Measurements from ENCODE around the gene MPV17L2. TPM values are rescaled to one million over a fixed set of nuclear protein-coding genes. Genes with fewer than 3 reads are reported as not detected.
A peak's percentile ranks its signal among the peaks of the same experiment; 100 is the strongest.

Gene MPV17L2
- total and polyA plus RNA-seq, 2 of the 4 experiments (the other 2 are of a cell fraction) = 7.2 to 19.5 TPM

DNA sequence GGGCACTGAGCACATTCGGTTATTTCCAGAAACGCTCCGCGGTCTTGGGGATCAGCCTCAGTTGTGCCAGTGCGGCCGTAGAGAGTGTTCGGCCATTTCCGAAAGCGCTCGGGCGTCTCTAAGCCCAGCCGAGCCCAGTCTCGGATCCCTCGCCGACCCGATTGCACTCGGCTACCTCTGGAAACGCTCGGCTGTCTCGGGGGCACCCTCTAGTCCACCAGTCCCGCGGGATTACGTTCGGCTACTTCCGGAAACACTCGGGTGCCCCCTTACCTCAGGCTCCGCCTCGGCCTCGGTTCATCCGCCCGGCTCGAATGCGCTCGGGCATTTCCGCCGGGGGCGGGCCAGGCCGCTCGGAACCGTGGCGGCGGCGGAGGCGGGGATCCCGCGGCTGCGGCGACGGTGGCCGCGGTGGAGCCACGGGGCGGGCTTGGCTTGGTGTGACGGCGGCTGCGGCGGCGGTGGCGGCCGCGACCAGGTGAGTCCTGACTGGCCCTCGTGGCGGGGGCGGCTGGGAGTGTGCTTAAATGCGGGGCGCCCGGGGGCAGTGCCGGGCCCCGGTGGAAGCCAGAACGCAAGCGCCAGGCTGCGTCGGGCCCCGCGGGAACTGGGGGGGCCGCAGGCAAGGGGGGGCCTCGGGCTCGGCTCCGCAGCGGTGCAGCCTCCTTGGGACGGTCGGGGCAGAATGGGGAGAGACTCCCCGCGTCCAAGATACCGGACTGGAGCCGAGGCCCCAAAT is 40.0 kb upstream of the MPV17L2 start, which contains the start of gene PIK3R2:
PIK3R2 (plus strand) TSS at position 347 of the 739 bp plus-strand sequence. CDS start 2,717 bp downstream, outside the sequence.
- H3K27ac ChIP-seq (ENCODE audit: insufficient read depth, low read length) = peak within 1 kb of the TSS; percentile 88
- peak; percentile 98 for DNase-seq

More for the DNA sequence above, 40.0 kb upstream of the MPV17L2 start, which contains the start of gene PIK3R2:
- ChIA-PET POLR2A (ENCODE audit: unreplicated experiment) (interaction anchor here (0.6 kb wide), 1 partner anchor 76 kb away, joined by 12 read pairs; no protein-coding TSS in a partner anchor), CTCF (interaction anchor here (0.9 kb wide), 1 partner anchor 67 kb away, joined by 3 read pairs; no protein-coding TSS in a partner anchor)
- peak; percentile 90 for ATAC-seq (ENCODE audit: low read depth)
- Histone ChIP-seq H4K5ac (ENCODE audit: low read depth, low read length) (peak within 1 kb of the TSS; percentile 46), H4K20me1 (ENCODE audit: insufficient read depth, low read length) (peaks cover 29% of the 10 kb centered on the region), H2AFZ (replicated peaks; ENCODE audit: low read length, poor library complexity) (peak within 1 kb of the TSS; percentile 98), H3K79me1 (ENCODE audit: low read depth in 1 of 2, low read length in 2 of 2) (peaks cover 15 to 45% of the 10 kb centered on the region in 2 experiments; a peak in 3 of 4 replicates), H3K36me3 (ENCODE audit: control insufficient read depth, insufficient read depth, low read length) (peaks cover 8% of the 10 kb centered on the region; the same call in 1 of the 2 replicates), H3K4me3 (ENCODE audit: insufficient read depth, low read depth, low read length) (peak within 1 kb of the TSS; percentile 98), H4K91ac (ENCODE audit: insufficient read depth, low read depth, low read length) (peak within 1 kb of the TSS; percentile 83), H3K9ac (ENCODE audit: low read depth, low read length) (peak within 1 kb of the TSS; percentile 97), H2BK5ac (ENCODE audit: low read depth, low read length, poor library complexity, severe bottlenecking) (peak within 1 kb of the TSS; percentile 77), H3K4me2 (ENCODE audit: low read depth, low read length) (peak within 1 kb of the TSS; percentile 99), H3K23ac (ENCODE audit: low read depth, low read length) (peak within 1 kb of the TSS; percentile 91), H4K8ac (ENCODE audit: low read depth in 2 of 2, low read length in 2 of 2) (peak within 1 kb of the TSS; percentile 55 to 96; a peak in 3 of 4 replicates), H2BK20ac (ENCODE audit: low read depth, low read length) (peak within 1 kb of the TSS; percentile 45; the same call in 1 of the 2 replicates), H3K4me1 (ENCODE audit: control insufficient read depth, insufficient read depth, low read length) (peaks cover 19% of the 10 kb centered on the region), H3K14ac (replicated peaks; ENCODE audit: low read depth, low read length) (peak within 1 kb of the TSS; percentile 97), H2BK15ac (ENCODE audit: low read depth, low read length) (peak within 1 kb of the TSS; percentile 77; the same call in 1 of the 3 replicates), H3K18ac (ENCODE audit: low read depth, low read length) (peak within 1 kb of the TSS; percentile 68), H3K56ac (ENCODE audit: extremely low read depth, insufficient read depth, low read length) (peak within 1 kb of the TSS; percentile 90), H2AK9ac (replicated peaks; ENCODE audit: low read depth, low read length, poor library complexity) (peak within 1 kb of the TSS; percentile 94), H3K4ac (ENCODE audit: low read depth, low read length) (peak within 1 kb of the TSS; percentile 96), H2AK5ac (ENCODE audit: low read depth, low read length) (peak within 1 kb of the TSS; percentile 27), H3K27me3 (ENCODE audit: control insufficient read depth, insufficient read depth, low read length) (no peaks in the 10 kb centered on the region), H2BK120ac (ENCODE audit: low read depth, low read length) (peak within 1 kb of the TSS; percentile 69), H3K9me3 (ENCODE audit: control insufficient read depth, insufficient read depth, low read length) (no peaks in the 10 kb centered on the region), H3K9me1 (ENCODE audit: insufficient read depth, low read length) (peaks cover 17% of the 10 kb centered on the region)
- BruUV-seq (replicated peaks) = no TSS peak
- WGBS, 2 experiments (ENCODE audit: extremely low coverage in 2 of 2, insufficient read length in 1 of 2) = 1% methylated on average over 28 of the region's 86 CpGs; no CpG with 5 or more reads in 1 of the 2 experiments
- TF ChIP-seq BHLHE40 (IDR thresholded peaks at IDR 0.05; ENCODE audit: low read depth, low read length) (no peak), RCOR1 (IDR thresholded peaks at IDR 0.05; ENCODE audit: insufficient replicate concordance, low read length) (no peak), POLR2A (IDR thresholded peaks at IDR 0.05; ENCODE audit: low read depth, low read length) (peak; percentile 32; the same call in 1 of the 2 replicates), MXI1 (IDR thresholded peaks at IDR 0.05; ENCODE audit: borderline replicate concordance, low read depth, low read length) (no peak), SMC3 (IDR thresholded peaks at IDR 0.05; ENCODE audit: low read depth, low read length) (no peak), MAFK (IDR thresholded peaks at IDR 0.05; ENCODE audit: low read depth, low read length) (no peak)
- TF ChIP-seq, protein P1, sequence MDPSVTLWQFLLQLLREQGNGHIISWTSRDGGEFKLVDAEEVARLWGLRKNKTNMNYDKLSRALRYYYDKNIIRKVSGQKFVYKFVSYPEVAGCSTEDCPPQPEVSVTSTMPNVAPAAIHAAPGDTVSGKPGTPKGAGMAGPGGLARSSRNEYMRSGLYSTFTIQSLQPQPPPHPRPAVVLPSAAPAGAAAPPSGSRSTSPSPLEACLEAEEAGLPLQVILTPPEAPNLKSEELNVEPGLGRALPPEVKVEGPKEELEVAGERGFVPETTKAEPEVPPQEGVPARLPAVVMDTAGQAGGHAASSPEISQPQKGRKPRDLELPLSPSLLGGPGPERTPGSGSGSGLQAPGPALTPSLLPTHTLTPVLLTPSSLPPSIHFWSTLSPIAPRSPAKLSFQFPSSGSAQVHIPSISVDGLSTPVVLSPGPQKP (IDR thresholded peaks at IDR 0.05; ENCODE audit: borderline replicate concordance, low read depth, low read length) = no peak
- TF ChIP-seq, protein P2, sequence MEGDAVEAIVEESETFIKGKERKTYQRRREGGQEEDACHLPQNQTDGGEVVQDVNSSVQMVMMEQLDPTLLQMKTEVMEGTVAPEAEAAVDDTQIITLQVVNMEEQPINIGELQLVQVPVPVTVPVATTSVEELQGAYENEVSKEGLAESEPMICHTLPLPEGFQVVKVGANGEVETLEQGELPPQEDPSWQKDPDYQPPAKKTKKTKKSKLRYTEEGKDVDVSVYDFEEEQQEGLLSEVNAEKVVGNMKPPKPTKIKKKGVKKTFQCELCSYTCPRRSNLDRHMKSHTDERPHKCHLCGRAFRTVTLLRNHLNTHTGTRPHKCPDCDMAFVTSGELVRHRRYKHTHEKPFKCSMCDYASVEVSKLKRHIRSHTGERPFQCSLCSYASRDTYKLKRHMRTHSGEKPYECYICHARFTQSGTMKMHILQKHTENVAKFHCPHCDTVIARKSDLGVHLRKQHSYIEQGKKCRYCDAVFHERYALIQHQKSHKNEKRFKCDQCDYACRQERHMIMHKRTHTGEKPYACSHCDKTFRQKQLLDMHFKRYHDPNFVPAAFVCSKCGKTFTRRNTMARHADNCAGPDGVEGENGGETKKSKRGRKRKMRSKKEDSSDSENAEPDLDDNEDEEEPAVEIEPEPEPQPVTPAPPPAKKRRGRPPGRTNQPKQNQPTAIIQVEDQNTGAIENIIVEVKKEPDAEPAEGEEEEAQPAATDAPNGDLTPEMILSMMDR (conservative IDR thresholded peaks at IDR 0.05; ENCODE audit: low read depth, low read length) = no peak
- in situ Hi-C loops (cut with MboI; ENCODE audit: low sequenced_read_pairs) = no loop called here
- intact Hi-C loops (cut with micrococcal nuclease) = loop anchor here (5.0 to 10.0 kb wide), 2 partner anchors 41 to 148 kb away; partner anchors contain the start of gene ARRDC2
- dilution Hi-C loops (cut with HindIII; ENCODE audit: low sequenced_read_pairs, unreplicated experiment) = no loop called here

Measured in IMR-90 (cell line).